ENCODE measurements around the gene KDM6A. TPM values are rescaled to one million over a fixed set of nuclear protein-coding genes. Genes with fewer than 3 reads are reported as not detected.

KDM6A gene
- total RNA-seq, 1 experiment from 2014 or later = 48.2 TPM

GRCh38 chrX:44896876-44897186 lies 23.8 kb downstream of the KDM6A start:
- no peak overlapping the region for H3K9ac ChIP-seq (ENCODE audit: low read length)
- peaks cover 97% of the 10 kb centered on the region for H3K79me2 ChIP-seq (ENCODE audit: low read length)
- no peak for DNase-seq
- no peaks in the 10 kb centered on the region for H3K9me3 ChIP-seq (ENCODE audit: low read length)
- peaks cover 48% of the 10 kb centered on the region for H4K20me1 ChIP-seq (ENCODE audit: insufficient read depth, low read depth, low read length)
- H3K4me3 ChIP-seq (ENCODE audit: low read length) = no peak overlapping the region
- no peak overlapping the region for H2AFZ ChIP-seq (ENCODE audit: low read length)
- H3K4me1 ChIP-seq (ENCODE audit: low read length) = peaks cover 46% of the 10 kb centered on the region
- no peak overlapping the region for H3K4me2 ChIP-seq (ENCODE audit: low read depth, low read length, poor library complexity, severe bottlenecking)
- no peak overlapping the region for H3K27ac ChIP-seq (ENCODE audit: low read length)
- H3K27me3 ChIP-seq (ENCODE audit: low read length) = no peaks in the 10 kb centered on the region
- H3K9me2 ChIP-seq (replicated peaks; ENCODE audit: insufficient read depth, low read length) = no peaks in the 10 kb centered on the region
- H3K36me3 ChIP-seq (ENCODE audit: insufficient read depth, low read length) = no peaks in the 10 kb centered on the region

- Histone ChIP-seq H3K9me2 (replicated peaks; ENCODE audit: insufficient read depth, low read length) (no peaks in the 10 kb centered on the region), H3K27ac (ENCODE audit: low read length) (no peak overlapping the region), H3K9me3 (ENCODE audit: low read length) (no peaks in the 10 kb centered on the region), H3K4me2 (ENCODE audit: low read depth, low read length, poor library complexity, severe bottlenecking) (no peak overlapping the region), H4K20me1 (ENCODE audit: insufficient read depth, low read depth, low read length) (peaks cover 51% of the 10 kb centered on the region), H3K4me3 (ENCODE audit: low read length) (no peak overlapping the region), H3K9ac (ENCODE audit: low read length) (no peak overlapping the region), H3K36me3 (ENCODE audit: insufficient read depth, low read length) (no peaks in the 10 kb centered on the region), H3K4me1 (ENCODE audit: low read length) (peaks cover 46% of the 10 kb centered on the region), H3K27me3 (ENCODE audit: low read length) (no peaks in the 10 kb centered on the region), H3K79me2 (ENCODE audit: low read length) (peaks cover 97% of the 10 kb centered on the region), H2AFZ (ENCODE audit: low read length) (no peak overlapping the region)
- DNase-seq = no peak
Measured at GRCh38 chrX:44897539-44897938, 24.6 kb downstream of the KDM6A start.

- Histone ChIP-seq H3K9ac (ENCODE audit: low read length) (no peak overlapping the region), H2AFZ (ENCODE audit: low read length) (no peak overlapping the region), H4K20me1 (ENCODE audit: insufficient read depth, low read depth, low read length) (peaks cover 60% of the 10 kb centered on the region), H3K9me3 (ENCODE audit: low read length) (no peaks in the 10 kb centered on the region), H3K4me1 (ENCODE audit: low read length) (peaks cover 57% of the 10 kb centered on the region), H3K9me2 (replicated peaks; ENCODE audit: insufficient read depth, low read length) (no peaks in the 10 kb centered on the region), H3K4me3 (ENCODE audit: low read length) (no peak overlapping the region), H3K27ac (ENCODE audit: low read length) (no peak overlapping the region), H3K79me2 (ENCODE audit: low read length) (peaks cover 97% of the 10 kb centered on the region), H3K36me3 (ENCODE audit: insufficient read depth, low read length) (no peaks in the 10 kb centered on the region), H3K27me3 (ENCODE audit: low read length) (no peaks in the 10 kb centered on the region), H3K4me2 (ENCODE audit: low read depth, low read length, poor library complexity, severe bottlenecking) (peak overlapping the region; percentile 52)
- peak; percentile 55 for DNase-seq
Measured at GRCh38 chrX:44898411-44899221, 25.6 kb downstream of the KDM6A start.

- Histone ChIP-seq H4K20me1 (ENCODE audit: insufficient read depth, low read depth, low read length) (peaks cover 60% of the 10 kb centered on the region), H3K4me2 (ENCODE audit: low read depth, low read length, poor library complexity, severe bottlenecking) (peak overlapping the region; percentile 52), H3K9me2 (replicated peaks; ENCODE audit: insufficient read depth, low read length) (no peaks in the 10 kb centered on the region), H2AFZ (ENCODE audit: low read length) (no peak overlapping the region), H3K79me2 (ENCODE audit: low read length) (peaks cover 99% of the 10 kb centered on the region), H3K36me3 (ENCODE audit: insufficient read depth, low read length) (no peaks in the 10 kb centered on the region), H3K27ac (ENCODE audit: low read length) (no peak overlapping the region), H3K4me3 (ENCODE audit: low read length) (peak overlapping the region; percentile 14), H3K9ac (ENCODE audit: low read length) (no peak overlapping the region), H3K4me1 (ENCODE audit: low read length) (peaks cover 70% of the 10 kb centered on the region), H3K27me3 (ENCODE audit: low read length) (no peaks in the 10 kb centered on the region), H3K9me3 (ENCODE audit: low read length) (no peaks in the 10 kb centered on the region)
- DNase-seq = peak; percentile 67
Measured at GRCh38 chrX:44899946-44900345, 27.0 kb downstream of the KDM6A start.

GRCh38 chrX:44903107-44903506 lies 30.1 kb downstream of the KDM6A start:
- peaks cover 80% of the 10 kb centered on the region for H3K4me1 ChIP-seq (ENCODE audit: low read length)
- H3K9ac ChIP-seq (ENCODE audit: low read length) = peak overlapping the region; percentile 22; the same call in 1 of the 2 replicates
- H4K20me1 ChIP-seq (ENCODE audit: insufficient read depth, low read depth, low read length) = peaks cover 41% of the 10 kb centered on the region
- no peaks in the 10 kb centered on the region for H3K27me3 ChIP-seq (ENCODE audit: low read length)
- no peak for DNase-seq
- peak overlapping the region; percentile 88; the same call in 1 of the 2 replicates for H3K27ac ChIP-seq (ENCODE audit: low read length)
- peak overlapping the region; percentile 72 for H3K4me2 ChIP-seq (ENCODE audit: low read depth, low read length, poor library complexity, severe bottlenecking)
- H3K36me3 ChIP-seq (ENCODE audit: insufficient read depth, low read length) = no peaks in the 10 kb centered on the region
- no peaks in the 10 kb centered on the region for H3K9me3 ChIP-seq (ENCODE audit: low read length)
- H2AFZ ChIP-seq (ENCODE audit: low read length) = no peak overlapping the region
- H3K9me2 ChIP-seq (replicated peaks; ENCODE audit: insufficient read depth, low read length) = no peaks in the 10 kb centered on the region
- no peak overlapping the region; the same call in 1 of the 2 replicates for H3K4me3 ChIP-seq (ENCODE audit: low read length)
- peaks cover 100% of the 10 kb centered on the region for H3K79me2 ChIP-seq (ENCODE audit: low read length)

- Histone ChIP-seq H3K27me3 (ENCODE audit: low read length) (no peaks in the 10 kb centered on the region), H3K4me3 (ENCODE audit: low read length) (peak overlapping the region; percentile 53), H3K4me2 (ENCODE audit: low read depth, low read length, poor library complexity, severe bottlenecking) (peak overlapping the region; percentile 72), H3K27ac (ENCODE audit: low read length) (peak overlapping the region; percentile 88), H3K4me1 (ENCODE audit: low read length) (peaks cover 78% of the 10 kb centered on the region), H3K36me3 (ENCODE audit: insufficient read depth, low read length) (no peaks in the 10 kb centered on the region), H4K20me1 (ENCODE audit: insufficient read depth, low read depth, low read length) (peaks cover 33% of the 10 kb centered on the region), H3K79me2 (ENCODE audit: low read length) (peaks cover 100% of the 10 kb centered on the region), H3K9ac (ENCODE audit: low read length) (peak overlapping the region; percentile 46), H3K9me3 (ENCODE audit: low read length) (no peaks in the 10 kb centered on the region), H3K9me2 (replicated peaks; ENCODE audit: insufficient read depth, low read length) (no peaks in the 10 kb centered on the region), H2AFZ (ENCODE audit: low read length) (no peak overlapping the region)
- peak; percentile 61 for DNase-seq
Measured at GRCh38 chrX:44903830-44904530, 31.0 kb downstream of the KDM6A start.

GRCh38 chrX:44904542-44905115 lies 31.6 kb downstream of the KDM6A start:
- peak overlapping the region; percentile 88 for H3K27ac ChIP-seq (ENCODE audit: low read length)
- peaks cover 72% of the 10 kb centered on the region for H3K4me1 ChIP-seq (ENCODE audit: low read length)
- no peaks in the 10 kb centered on the region for H3K9me2 ChIP-seq (replicated peaks; ENCODE audit: insufficient read depth, low read length)
- H3K4me3 ChIP-seq (ENCODE audit: low read length) = peak overlapping the region; percentile 53; the same call in 1 of the 2 replicates
- H3K9ac ChIP-seq (ENCODE audit: low read length) = peak overlapping the region; percentile 11; the same call in 1 of the 2 replicates
- peaks cover 26% of the 10 kb centered on the region for H4K20me1 ChIP-seq (ENCODE audit: insufficient read depth, low read depth, low read length)
- no peak for DNase-seq
- H3K27me3 ChIP-seq (ENCODE audit: low read length) = no peaks in the 10 kb centered on the region
- H3K4me2 ChIP-seq (ENCODE audit: low read depth, low read length, poor library complexity, severe bottlenecking) = peak overlapping the region; percentile 72
- no peak overlapping the region for H2AFZ ChIP-seq (ENCODE audit: low read length)
- H3K9me3 ChIP-seq (ENCODE audit: low read length) = no peaks in the 10 kb centered on the region; the same call in 1 of the 2 replicates
- H3K36me3 ChIP-seq (ENCODE audit: insufficient read depth, low read length) = no peaks in the 10 kb centered on the region
- H3K79me2 ChIP-seq (ENCODE audit: low read length) = peaks cover 100% of the 10 kb centered on the region

GRCh38 chrX:44906041-44906440 lies 33.1 kb downstream of the KDM6A start:
- Histone ChIP-seq H3K27me3 (ENCODE audit: low read length) (no peaks in the 10 kb centered on the region), H4K20me1 (ENCODE audit: insufficient read depth, low read depth, low read length) (peaks cover 17% of the 10 kb centered on the region; the same call in 1 of the 2 replicates), H3K79me2 (ENCODE audit: low read length) (peaks cover 92% of the 10 kb centered on the region), H3K9ac (ENCODE audit: low read length) (peak overlapping the region; percentile 45), H3K36me3 (ENCODE audit: insufficient read depth, low read length) (no peaks in the 10 kb centered on the region), H3K27ac (ENCODE audit: low read length) (peak overlapping the region; percentile 88), H3K9me2 (replicated peaks; ENCODE audit: insufficient read depth, low read length) (no peaks in the 10 kb centered on the region), H3K4me3 (ENCODE audit: low read length) (peak overlapping the region; percentile 56), H2AFZ (ENCODE audit: low read length) (no peak overlapping the region), H3K4me1 (ENCODE audit: low read length) (peaks cover 63% of the 10 kb centered on the region), H3K9me3 (ENCODE audit: low read length) (no peaks in the 10 kb centered on the region; the same call in 1 of the 2 replicates), H3K4me2 (ENCODE audit: low read depth, low read length, poor library complexity, severe bottlenecking) (peak overlapping the region; percentile 72)
- DNase-seq = peak; percentile 77
